GM12878 (cell line): Measurements from ENCODE around the gene CCDC57. TPM values are rescaled to one million over a fixed set of nuclear protein-coding genes. Genes with fewer than 3 reads are reported as not detected.

Experiments used
- ATAC-seq: fragments of 200-7000 bp; cut with Tn5 transposase; 3 replicates; pipeline ENCODE4 v1.9.1; 2020; ENCODE audit warnings: mild to moderate bottlenecking, moderate library complexity
- BruUV-seq: library from RNA; stranded (reverse); fragments of 400-500 nt; replicated peaks from 2 replicates; lab custom pipeline; 2021; lab: Mats Ljungman, UMichigan
- CTCF ChIA-PET: fragments of 300-600 bp; sonication (Branson Sonifier 250); formaldehyde crosslinking; extraction: SDS; loops from one replicate; lab custom pipeline; 2021; ENCODE audit warnings: inconsistent platforms; lab: Yijun Ruan, JAX
- POLR2A ChIA-PET: fragments of 350-600 bp; formaldehyde crosslinking; extraction: SDS; loops from one replicate; lab custom pipeline; 2021; ENCODE audit warnings: inconsistent platforms; lab: Charles Lee
- RAD21 ChIA-PET: fragments of 300-600 bp; sonication (Branson Sonifier 250); formaldehyde crosslinking; loops from one replicate; lab custom pipeline; 2023; ENCODE audit warnings: antibody characterized with exemption; ENCODE audit not compliant: unreplicated experiment; lab: Charles Lee
- SMC1A ChIA-PET: fragments of 300-600 bp; sonication (Branson Sonifier 250); formaldehyde crosslinking; loops from one replicate; lab custom pipeline; 2023; ENCODE audit not compliant: unreplicated experiment, uncharacterized antibody; lab: Charles Lee
- DNase-seq: peaks from one replicate; pipeline ENCODE4 v3.0.0-alpha.2; 2011; ENCODE audit warnings: low read depth, low spot score
- FAIRE-seq: peaks from 3 replicates; lab custom pipeline; 2011; peaks lifted over from hg19 to GRCh38; lab: Jason Lieb, UNC
- H2AFZ ChIP-seq: 2 replicates; pipeline ENCODE4 v1.6.0; 2011; ENCODE audit warnings: low read depth, low read length, control low read depth; ENCODE audit not compliant: control insufficient read depth
- H3K27ac ChIP-seq: 2 replicates; pipeline ENCODE4 v1.5.1; 2011; ENCODE audit warnings: control low read depth; ENCODE audit not compliant: control insufficient read depth, insufficient read depth
- H3K27me3 ChIP-seq, 2 experiments: replicated peaks in 1 of 2; 2 replicates each; pipeline versions ENCODE4 v1.6.0 to v1.6.1; 2011; ENCODE audit warnings: low read length in 1 of 2; ENCODE audit not compliant: control insufficient read depth in 2 of 2, insufficient read depth in 2 of 2
- H3K36me3 ChIP-seq, 2 experiments: 2 replicates each; pipeline ENCODE4 v1.5.1; 2011; ENCODE audit warnings: low read length in 1 of 2; ENCODE audit not compliant: control insufficient read depth in 2 of 2, insufficient read depth in 2 of 2
- H3K4me1 ChIP-seq: 2 replicates; pipeline ENCODE4 v1.6.1; 2011; ENCODE audit warnings: mild to moderate bottlenecking, low read length, moderate library complexity, mixed read lengths; ENCODE audit not compliant: control insufficient read depth, insufficient read depth
- H3K4me2 ChIP-seq: 2 replicates; pipeline ENCODE4 v1.6.0; 2011; ENCODE audit warnings: control low read depth; ENCODE audit not compliant: control insufficient read depth, insufficient read depth
- H3K4me3 ChIP-seq: fragments of 200-600 bp; sonication (generic); 2 replicates; pipeline ENCODE4 v1.5.1; 2016
- H3K79me2 ChIP-seq: 2 replicates; pipeline ENCODE4 v1.6.0; 2011; ENCODE audit warnings: low read length; ENCODE audit not compliant: control insufficient read depth, insufficient read depth
- H3K9ac ChIP-seq: 2 replicates; pipeline ENCODE4 v1.8.0; 2011; ENCODE audit warnings: low read length, control low read depth, mixed read lengths; ENCODE audit not compliant: control insufficient read depth, insufficient read depth
- H3K9me3 ChIP-seq: replicated peaks from 3 replicates; pipeline ENCODE4 v1.5.1; 2011; ENCODE audit warnings: mild to moderate bottlenecking, low read length; ENCODE audit not compliant: control insufficient read depth, insufficient read depth
- H4K20me1 ChIP-seq: 2 replicates; pipeline ENCODE4 v1.6.0; 2011; ENCODE audit not compliant: control insufficient read depth, insufficient read depth
- DPF2 ChIP-seq: fragments of 450-650 bp; IDR thresholded peaks from 2 replicates; pipeline ENCODE4 v1.6.1; 2017; ENCODE audit warnings: mild to moderate bottlenecking
- IKZF2 ChIP-seq, 2 experiments: fragments of 450-650 bp; IDR thresholded peaks; 2 replicates each; pipeline ENCODE4 v1.6.1; 2017; ENCODE audit warnings: mild to moderate bottlenecking in 2 of 2, moderate library complexity in 2 of 2
- PRDM15 ChIP-seq: fragments of 450-650 bp; formaldehyde crosslinking; IDR thresholded peaks from 2 replicates; pipeline ENCODE4 v1.4.0; 2020; ENCODE audit warnings: mild to moderate bottlenecking, moderate library complexity
- WGBS: methylation state at CpG from one replicate; pipeline ENCODE4 v1.1.6; 2016; ENCODE audit warnings: low lambda C conversion rate; ENCODE audit not compliant: insufficient replicate concordance, insufficient coverage; ENCODE audit errors: missing lambda C conversion rate; 5-methylcytosine and 5-hydroxymethylcytosine counted together
- in situ Hi-C: fragments of 300-500 bp; cut with MboI; formaldehyde crosslinking; loops from 9 replicates; pipeline ENCODE4 v1.14.3; 2018; ENCODE audit warnings: mixed read lengths
- intact Hi-C: fragments of 100-400 bp; cut with micrococcal nuclease; formaldehyde crosslinking; loops from one replicate; pipeline ENCODE4 v1.14.2; 2022; ENCODE audit not compliant: unreplicated experiment
- polyA plus RNA-seq, 11 experiments: library from polyadenylated mRNA; depleted of rRNA in 4 of 11; unstranded in 6 of 11; stranded (reverse) in 5 of 11; fragments of >200 nt; fragmentation: Nextera tagmentation in 4 of 11; fragmentation: Illumina TruSeq in 1 of 11; extraction: Ambion mirVana in 4 of 11; extraction: Trizol in 1 of 11; gene quantifications; 1 replicate in 1 of 11; 2 replicates in 10 of 11; pipeline versions ENCODE4 v1.2.1 to v1.2.3, GENCODE V29; 2011 to 2016; ENCODE audit warnings: inconsistent platforms in 2 of 11, missing spikeins in 2 of 11, low read depth in 1 of 11
- total RNA-seq, 4 experiments: library from RNA; depleted of rRNA in 3 of 4; stranded (reverse); fragments of >200 nt in 3 of 4; fragmentation: Illumina TruSeq in 1 of 4; extraction: Trizol in 1 of 4; gene quantifications; 2 replicates each; pipeline versions ENCODE4 v1.2.1 to v1.2.3, GENCODE V29; 2013 to 2021
- TF ChIP-seq, protein P1 (sequence below): fragments of 450-650 bp; IDR thresholded peaks from 2 replicates; pipeline ENCODE4 v1.6.1; 2017; ENCODE audit warnings: mild to moderate bottlenecking, moderate library complexity
- TF ChIP-seq, protein P2 (sequence below): IDR thresholded peaks from 2 replicates; pipeline ENCODE4 v1.6.1; 2012; ENCODE audit warnings: low read depth, low read length, improper control_type of control experiment

The CCDC57 gene
- total and polyA plus RNA-seq, 10 of the 15 experiments (the other 5 are each of a cell fraction or from before 2014, with no cell fraction given) = 5.4 to 123 (median 45.8) TPM

DNA sequence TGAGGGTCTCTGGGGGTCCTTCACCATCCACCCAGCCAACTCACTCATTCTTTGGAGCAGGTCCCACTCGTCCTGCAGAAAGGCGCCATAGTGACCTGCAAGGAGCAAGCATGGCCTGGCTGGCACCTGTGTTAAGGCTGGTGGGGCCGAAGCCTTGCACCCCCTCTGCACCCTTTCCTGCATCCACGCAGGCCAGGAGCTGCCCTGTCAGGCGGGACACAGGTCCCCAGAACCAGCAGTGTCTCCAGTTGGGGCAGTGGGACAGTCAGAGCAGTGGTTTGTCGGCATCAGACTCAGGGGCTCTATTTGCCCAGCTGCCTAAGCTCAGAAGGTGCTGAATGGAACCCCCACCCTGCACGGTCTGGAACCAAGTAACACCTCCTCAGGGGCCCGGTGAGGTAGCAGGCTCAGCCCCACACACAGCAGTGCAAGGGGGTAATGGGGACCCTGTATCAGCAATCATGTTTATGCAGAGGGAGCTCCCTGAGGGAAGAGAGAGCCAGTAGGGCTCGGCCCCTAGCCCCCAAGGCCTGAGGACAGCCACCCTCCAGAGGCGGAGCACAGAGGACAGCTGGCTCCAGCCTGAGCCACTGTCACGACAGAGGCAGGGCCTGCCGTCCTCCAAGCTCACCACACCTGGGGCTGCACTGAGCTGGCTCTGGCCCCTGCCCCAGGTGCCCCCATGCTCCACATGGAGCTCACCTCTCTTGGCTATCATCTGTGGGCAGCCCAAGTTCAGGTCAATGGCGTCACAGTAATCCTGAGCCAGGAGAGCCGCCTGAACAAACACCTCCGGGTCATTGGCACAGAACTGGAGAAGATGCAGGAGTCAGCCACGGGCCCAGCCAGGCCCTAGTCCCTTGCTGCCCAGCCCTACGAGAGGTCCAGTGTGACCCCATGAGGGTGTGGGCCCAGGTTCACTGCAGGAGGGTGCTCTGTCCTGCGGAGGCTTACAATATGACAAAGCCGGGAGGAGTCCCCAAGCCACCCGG lies 148.9 kb downstream of the CCDC57 start:
- Histone ChIP-seq H3K27ac (no peak overlapping the region), H3K4me3 (peak overlapping the region; percentile 90; the same call in 1 of the 2 replicates), H3K79me2 (peaks cover 20% of the 10 kb centered on the region), H4K20me1 (no peaks in the 10 kb centered on the region), H3K9ac (no peak overlapping the region), H2AFZ (no peak overlapping the region), H3K27me3 (no peaks in the 10 kb centered on the region), H3K36me3 (peaks cover 3 to 19% of the 10 kb centered on the region in 2 experiments; a peak in 3 of 4 replicates), H3K9me3 (no peaks in the 10 kb centered on the region), H3K4me2 (peak overlapping the region; percentile 82; the same call in 1 of the 2 replicates), H3K4me1 (peaks cover 8% of the 10 kb centered on the region)
- TF ChIP-seq, protein P1, sequence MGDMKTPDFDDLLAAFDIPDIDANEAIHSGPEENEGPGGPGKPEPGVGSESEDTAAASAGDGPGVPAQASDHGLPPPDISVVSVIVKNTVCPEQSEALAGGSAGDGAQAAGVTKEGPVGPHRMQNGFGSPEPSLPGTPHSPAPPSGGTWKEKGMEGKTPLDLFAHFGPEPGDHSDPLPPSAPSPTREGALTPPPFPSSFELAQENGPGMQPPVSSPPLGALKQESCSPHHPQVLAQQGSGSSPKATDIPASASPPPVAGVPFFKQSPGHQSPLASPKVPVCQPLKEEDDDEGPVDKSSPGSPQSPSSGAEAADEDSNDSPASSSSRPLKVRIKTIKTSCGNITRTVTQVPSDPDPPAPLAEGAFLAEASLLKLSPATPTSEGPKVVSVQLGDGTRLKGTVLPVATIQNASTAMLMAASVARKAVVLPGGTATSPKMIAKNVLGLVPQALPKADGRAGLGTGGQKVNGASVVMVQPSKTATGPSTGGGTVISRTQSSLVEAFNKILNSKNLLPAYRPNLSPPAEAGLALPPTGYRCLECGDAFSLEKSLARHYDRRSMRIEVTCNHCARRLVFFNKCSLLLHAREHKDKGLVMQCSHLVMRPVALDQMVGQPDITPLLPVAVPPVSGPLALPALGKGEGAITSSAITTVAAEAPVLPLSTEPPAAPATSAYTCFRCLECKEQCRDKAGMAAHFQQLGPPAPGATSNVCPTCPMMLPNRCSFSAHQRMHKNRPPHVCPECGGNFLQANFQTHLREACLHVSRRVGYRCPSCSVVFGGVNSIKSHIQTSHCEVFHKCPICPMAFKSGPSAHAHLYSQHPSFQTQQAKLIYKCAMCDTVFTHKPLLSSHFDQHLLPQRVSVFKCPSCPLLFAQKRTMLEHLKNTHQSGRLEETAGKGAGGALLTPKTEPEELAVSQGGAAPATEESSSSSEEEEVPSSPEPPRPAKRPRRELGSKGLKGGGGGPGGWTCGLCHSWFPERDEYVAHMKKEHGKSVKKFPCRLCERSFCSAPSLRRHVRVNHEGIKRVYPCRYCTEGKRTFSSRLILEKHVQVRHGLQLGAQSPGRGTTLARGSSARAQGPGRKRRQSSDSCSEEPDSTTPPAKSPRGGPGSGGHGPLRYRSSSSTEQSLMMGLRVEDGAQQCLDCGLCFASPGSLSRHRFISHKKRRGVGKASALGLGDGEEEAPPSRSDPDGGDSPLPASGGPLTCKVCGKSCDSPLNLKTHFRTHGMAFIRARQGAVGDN = no peak
- TF ChIP-seq IKZF2 (IDR thresholded peaks at IDR 0.05) (no peak), PRDM15 (no peak), DPF2 (no peak)
- TF ChIP-seq, protein P2, sequence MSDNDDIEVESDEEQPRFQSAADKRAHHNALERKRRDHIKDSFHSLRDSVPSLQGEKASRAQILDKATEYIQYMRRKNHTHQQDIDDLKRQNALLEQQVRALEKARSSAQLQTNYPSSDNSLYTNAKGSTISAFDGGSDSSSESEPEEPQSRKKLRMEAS = no peak
- CTCF ChIA-PET = interaction anchor here (1.0 kb wide), 1 partner anchor 102 kb away, joined by 3 read pairs; no protein-coding TSS in a partner anchor
- SMC1A ChIA-PET = interaction anchor here (0.8 kb wide), 1 partner anchor 26 kb away, joined by 3 read pairs; the partner anchor contains the start of gene DCXR
- intact Hi-C loops (no loop called here), in situ Hi-C loops (no loop called here)
- 75% methylated on average over 20 of the region's 20 CpGs for WGBS
- no TSS peak for BruUV-seq
- RAD21 ChIA-PET = no interaction called here
- POLR2A ChIA-PET = no interaction called here
- DNase-seq (no peak), ATAC-seq (no peak), FAIRE-seq (no peak)
